Renal pelvis (tissue), 3 donors: Measurements from ENCODE around the gene CBS. TPM values are rescaled to one million over a fixed set of nuclear protein-coding genes. Genes with fewer than 3 reads are reported as not detected.

Experiments used
- polyA plus RNA-seq, 3 donors: library from polyadenylated mRNA; unstranded; fragments of 120-200 nt; gene quantifications; one replicate each; pipeline ENCODE4 v1.2.1, GENCODE V29; 2013; ENCODE audit not compliant: insufficient read length in 3 of 3

CBS gene
- polyA plus RNA-seq, 3 donors: 12.0 to 56.1 (median 55.5) TPM

Other genes starting within 250 kb of the CBS start
- 10 to 100 TPM; 12.0 to 17.5 (median 13.9) TPM for gene WDR4, start 196.3 kb downstream of the CBS start, polyA plus RNA-seq
- gene NDUFV3, start 182.5 kb downstream of the CBS start, polyA plus RNA-seq: 10 to 100 TPM; 32.5 to 52.6 (median 51.1) TPM
- 1 to 10 TPM in 1 of 3 donors, under 1 TPM in 2; 0.20 to 2.4 (median 0.92) TPM for gene ERVH48-1, start 150.2 kb downstream of the CBS start, polyA plus RNA-seq
- gene PKNOX1, start 101.3 kb downstream of the CBS start, polyA plus RNA-seq: 10 to 100 TPM; 24.9 to 30.2 (median 28.8) TPM
- 10 to 100 TPM; 24.8 to 55.3 (median 55.2) TPM for gene U2AF1, start 31.7 kb upstream of the CBS start, polyA plus RNA-seq
- not detected for gene CRYAA, start 93.2 kb upstream of the CBS start, polyA plus RNA-seq